Stimulated activated CD8-positive, alpha-beta memory T cell treated with anti-CD3 and anti-CD28 coated beads, Interleukin-7, amount 100 ng/mL, for 48 hours (primary cell): ENCODE results near the gene TENM3.
"Not testable (repeated sequence)": the region's sequence is repeated elsewhere in the genome, so short reads cannot be mapped to it uniquely, and the experiment has no call there.

Source experiments
- DNase-seq, 2 donors: peaks; one replicate each; pipeline ENCODE4 v3.0.0-alpha.2; 2020; ENCODE audit warnings: low read depth in 1 of 2; ENCODE audit errors: extremely low read depth in 1 of 2

Gene TENM3

GRCh38 chr4:182243204-182243603 lies at the start of gene TENM3:
TSS of gene TENM3 (plus strand) at chr4:182243402. CDS start at chr4:182324021, 80,619 bp downstream.
- not testable (repeated sequence) for DNase-seq

GRCh38 chr4:182194091-182194824 lies 48.9 kb upstream of the TENM3 start:
- no peak for DNase-seq

GRCh38 chr4:182197611-182198010 lies 45.6 kb upstream of the TENM3 start:
- no peak for DNase-seq

- DNase-seq, result no peak
Measured at GRCh38 chr4:182201871-182202270, 41.3 kb upstream of the TENM3 start.

GRCh38 chr4:182202650-182203049 lies 40.6 kb upstream of the TENM3 start:
- DNase-seq, result no peak

GRCh38 chr4:182203872-182204411 lies 39.3 kb upstream of the TENM3 start:
- DNase-seq, result no peak

GRCh38 chr4:182205306-182205705 lies 37.9 kb upstream of the TENM3 start:
- no peak for DNase-seq

- DNase-seq, result no peak
Measured at GRCh38 chr4:182206266-182206665, 36.9 kb upstream of the TENM3 start.

GRCh38 chr4:182206916-182207315 lies 36.3 kb upstream of the TENM3 start:
- DNase-seq, result no peak

GRCh38 chr4:182207830-182208396 lies 35.3 kb upstream of the TENM3 start:
- DNase-seq, result no peak

- no peak for DNase-seq
Measured at GRCh38 chr4:182208526-182209050, 34.6 kb upstream of the TENM3 start.

GRCh38 chr4:182212211-182212761 lies 30.9 kb upstream of the TENM3 start:
- DNase-seq, result no peak

GRCh38 chr4:182213004-182213403 lies 30.2 kb upstream of the TENM3 start:
- DNase-seq, result no peak

GRCh38 chr4:182215148-182215547 lies 28.1 kb upstream of the TENM3 start:
- no peak for DNase-seq

- DNase-seq, result no peak
Measured at GRCh38 chr4:182216005-182216404, 27.2 kb upstream of the TENM3 start.

GRCh38 chr4:182219411-182220056 lies 23.7 kb upstream of the TENM3 start:
- no peak for DNase-seq

- DNase-seq, result no peak
Measured at GRCh38 chr4:182221987-182222386, 21.2 kb upstream of the TENM3 start.

- DNase-seq, result no peak
Measured at GRCh38 chr4:182222766-182223165, 20.4 kb upstream of the TENM3 start.

GRCh38 chr4:182223708-182224107 lies 19.5 kb upstream of the TENM3 start:
- no peak for DNase-seq

GRCh38 chr4:182224192-182224850 lies 18.9 kb upstream of the TENM3 start:
- DNase-seq, result no peak
